Dermis lymphatic vessel endothelial cell (primary cell): ENCODE measurements around the gene SPON2. TPM values are rescaled to one million over a fixed set of nuclear protein-coding genes. Genes with fewer than 3 reads are reported as not detected.

ENCODE experiments used
- total RNA-seq: library from RNA; depleted of rRNA; stranded (reverse); fragments of >200 nt; gene quantifications from 2 replicates; pipeline ENCODE4 v1.2.1, GENCODE V29; 2014

Gene SPON2
- total RNA-seq, result 0.34 and 2.5 TPM in 2 replicates

GRCh38 chr4:1172228-1172851, at the start of gene SPON2:
Gene SPON2 (minus strand): TSS chr4:1172583.

Other genes with a start within 250 kb of the SPON2 start
- gene GAK, start 240.3 kb downstream of the SPON2 start, total RNA-seq, result 59.4 and 81.4 TPM in 2 replicates
- gene TMEM175, start 240.1 kb downstream of the SPON2 start, total RNA-seq, result 8.6 and 10.4 TPM in 2 replicates
- 12.9 and 17.1 TPM in 2 replicates for gene DGKQ, start 199.0 kb downstream of the SPON2 start, total RNA-seq
- gene IDUA, start 185.5 kb downstream of the SPON2 start, total RNA-seq, result 5.2 and 6.4 TPM in 2 replicates
- gene SLC26A1, start 179.2 kb downstream of the SPON2 start, total RNA-seq, result 0.09 and 0.22 TPM in 2 replicates
- 5.7 and 8.7 TPM in 2 replicates for gene FGFRL1, start 161.0 kb downstream of the SPON2 start, total RNA-seq
- gene RNF212, start 59.0 kb downstream of the SPON2 start, total RNA-seq, result 0.54 and 0.69 TPM in 2 replicates
- gene CTBP1, start 76.5 kb upstream of the SPON2 start, total RNA-seq, result 218 and 235 TPM in 2 replicates
- 50.1 and 59.5 TPM in 2 replicates for gene MAEA, start 117.3 kb upstream of the SPON2 start, total RNA-seq
- 4.2 and 4.6 TPM in 2 replicates for gene UVSSA, start 174.6 kb upstream of the SPON2 start, total RNA-seq
- gene NKX1-1, start 233.9 kb upstream of the SPON2 start, total RNA-seq, result not detected in 2 replicates